Adrenal gland (tissue), 12 donors: ENCODE data around the gene OGFOD1. TPM values are rescaled to one million over a fixed set of nuclear protein-coding genes. Genes with fewer than 3 reads are reported as not detected.

Experiments used
- DNase-seq, 7 donors: peaks; one replicate each; pipeline ENCODE4 v3.0.0-alpha.2; 2019 to 2020
- H3K27ac ChIP-seq, 5 donors: fragments of 200-600 bp; sonication (generic) in 4 of 5; 1 replicate in 3 of 5; 2 replicates in 2 of 5; pipeline versions ENCODE4 v1.5.1 to v1.8.0; 2016 to 2020; ENCODE audit warnings: mild to moderate bottlenecking in 1 of 5
- H3K27me3 ChIP-seq: fragments of 200-600 bp; 2 replicates; pipeline ENCODE4 v1.8.0; 2021
- H3K36me3 ChIP-seq, 2 donors: fragments of 200-600 bp; replicated peaks in 1 of 2; 1 replicate in 1 of 2; 2 replicates in 1 of 2; pipeline versions ENCODE4 v1.5.1 to v1.8.0; 2018 to 2022
- H3K4me1 ChIP-seq, 2 donors: fragments of 200-600 bp; replicated peaks in 1 of 2; 1 replicate in 1 of 2; 2 replicates in 1 of 2; pipeline versions ENCODE4 v1.5.1 to v1.8.0; 2018 to 2021
- H3K4me3 ChIP-seq, 4 donors: fragments of 200-600 bp; sonication (generic) in 3 of 4; one replicate each; pipeline ENCODE4 v1.5.1; 2016 to 2018
- H3K9me3 ChIP-seq, 3 donors: fragments of 200-600 bp; sonication (generic) in 1 of 3; replicated peaks in 1 of 3; 1 replicate in 2 of 3; 2 replicates in 1 of 3; pipeline versions ENCODE4 v1.5.1 to v1.8.0; 2016 to 2021
- CTCF ChIP-seq, 6 experiments: fragments of 450-650 bp in 4 of 6; fragments of 200-600 bp in 2 of 6; sonication (generic) in 1 of 6; IDR thresholded peaks; 1 replicate in 5 of 6; 2 replicates in 1 of 6; pipeline versions ENCODE4 v1.5.1 to v1.8.0; 2016 to 2021; ENCODE audit warnings: antibody characterized with exemption in 6 of 6, mild to moderate bottlenecking in 2 of 6, moderate library complexity in 1 of 6
- POLR2A ChIP-seq, 2 donors: fragments of 450-650 bp; IDR thresholded peaks; one replicate each; pipeline ENCODE4 v1.6.1; 2017; ENCODE audit warnings: antibody characterized with exemption in 2 of 2, mild to moderate bottlenecking in 2 of 2, moderate library complexity in 1 of 2
- WGBS, 4 donors: extraction: QIAGEN DNeasy Blood & Tissue Kit in 2 of 4; methylation state at CpG; one replicate each; pipeline versions ENCODE4 v1.1.5 to v1.1.7; 2013 to 2017; 5-methylcytosine and 5-hydroxymethylcytosine counted together
- intact Hi-C, 2 donors: fragments of 100-400 bp; cut with DNase I; formaldehyde crosslinking; loops; one replicate each; pipeline versions ENCODE4 v1.14.1 to v1.15.0; 2022 to 2023
- polyA plus RNA-seq, 3 donors: library from polyadenylated mRNA; stranded (reverse); fragments of 200-250 nt in 2 of 3; fragments of 350-450 nt in 1 of 3; fragmentation: Illumina TruSeq in 1 of 3; extraction: RNeasy Lipid Tissue Mini Kit (QIAGEN cat#74804) in 1 of 3; gene quantifications; one replicate each; pipeline ENCODE4 v1.2.3, GENCODE V29; 2013 to 2014
- total RNA-seq, 9 donors: library from RNA; depleted of rRNA in 4 of 9; stranded (reverse); fragments of >200 nt in 4 of 9; fragments of 120-200 nt in 1 of 9; fragmentation: NEBNext Ultra II Directional in 1 of 9; extraction: Animal tissue kit (Norgen Biotek cat#: 25700) in 1 of 9; gene quantifications; one replicate each; pipeline versions ENCODE4 v1.1.0 to v1.2.4, GENCODE V29; 2013 to 2023
- donor health status: healthy with polysubstance abuse.
- donor health status: Bipolar disorder and iron deficiency.
- donor health status: DM: yes; HTN: yes; CAD: no.
- donor health status: DM: no; HTN: no; CAD: no.
- donor health status: DM: no; HTN: no; CAD: no.
- donor health status: DM: yes; HTN: yes; CAD: no.

The OGFOD1 gene
- total and polyA plus RNA-seq, 12 donors: 9.2 to 183 (median 53.5) TPM

DNA sequence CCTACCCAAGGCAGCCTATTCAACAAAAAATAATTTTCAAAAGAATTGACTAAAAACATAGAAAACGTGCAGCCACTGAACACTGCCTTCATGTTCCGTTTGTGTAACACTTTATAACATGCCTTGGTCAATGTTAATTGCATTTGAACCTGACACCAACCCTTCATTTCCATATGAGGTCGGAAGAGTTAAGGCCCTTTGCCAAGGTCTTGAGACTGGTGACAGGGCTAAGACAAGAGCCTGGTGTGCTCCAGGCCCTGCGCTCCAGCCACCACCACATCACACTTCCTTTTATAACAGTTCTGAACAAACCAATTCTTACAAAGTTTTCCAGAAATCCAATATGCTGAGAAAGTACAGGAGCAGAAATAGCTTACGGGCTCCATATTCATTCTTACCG is 64.3 kb downstream of the OGFOD1 start:
- Histone ChIP-seq H3K9me3 (no peaks in the 10 kb centered on the region), H3K36me3 (no peaks in the 10 kb centered on the region), H3K4me3 (no peak overlapping the region), H3K27me3 (no peaks in the 10 kb centered on the region), H3K27ac (peak overlapping the region in 3 of 5 donors; percentile 31 to 97 (median 46)), H3K4me1 (peaks cover 18 to 72% of the 10 kb centered on the region in 2 donors)
- peak in 1 of 7 donors; percentile 49 for DNase-seq
- TF ChIP-seq CTCF (IDR thresholded peaks at IDR 0.05) (no peak), POLR2A (IDR thresholded peaks at IDR 0.05) (no peak)
- WGBS, 4 donors: 55 to 70% (median 66%) methylated on average over 6 of the region's 6 CpGs
- intact Hi-C loops: loop anchor here in 1 of 2 donors (5.0 kb wide), 1 partner anchor 87 kb away; no protein-coding TSS in a partner anchor

- H3K9me3 ChIP-seq: no peaks in the 10 kb centered on the region
- peaks cover 18 to 67% of the 10 kb centered on the region in 2 donors for H3K4me1 ChIP-seq
- H3K27ac ChIP-seq: peak overlapping the region; percentile 10 to 97 (median 90)
- intact Hi-C loops: loop anchor here in 1 of 2 donors (5.0 kb wide), 1 partner anchor 85 kb away; no protein-coding TSS in a partner anchor
- no peaks in the 10 kb centered on the region for H3K27me3 ChIP-seq
- no peaks in the 10 kb centered on the region for H3K36me3 ChIP-seq
- 62 to 76% (median 66%) methylated on average over 2 of the region's 2 CpGs for WGBS, 4 donors
- TF ChIP-seq POLR2A (IDR thresholded peaks at IDR 0.05): no peak
- TF ChIP-seq CTCF (IDR thresholded peaks at IDR 0.05): no peak
- DNase-seq: no peak
- no peak overlapping the region for H3K4me3 ChIP-seq
Observed at GRCh38 chr16:56517206-56517605, 65.9 kb downstream of the OGFOD1 start.

- no peaks in the 10 kb centered on the region for H3K9me3 ChIP-seq
- DNase-seq: peak; percentile 74 to 85 (median 79)
- H3K36me3 ChIP-seq: no peaks in the 10 kb centered on the region
- peak overlapping the region in 1 of 4 donors; percentile 95 for H3K4me3 ChIP-seq
- TF ChIP-seq CTCF (IDR thresholded peaks at IDR 0.05) (no peak), POLR2A (IDR thresholded peaks at IDR 0.05) (peak in 1 of 2 donors; percentile 78)
- H3K4me1 ChIP-seq: peaks cover 18 to 63% of the 10 kb centered on the region in 2 donors
- no peaks in the 10 kb centered on the region for H3K27me3 ChIP-seq
- WGBS, 4 donors: 41 to 66% (median 49%) methylated on average over 7 of the region's 7 CpGs
- intact Hi-C loops: loop anchor here in 1 of 2 donors (5.0 kb wide), 1 partner anchor 84 kb away; no protein-coding TSS in a partner anchor
- H3K27ac ChIP-seq: peak overlapping the region; percentile 78 to 97 (median 90)
Observed at GRCh38 chr16:56518425-56518824, 67.1 kb downstream of the OGFOD1 start.

- Histone ChIP-seq H3K9me3 (no peaks in the 10 kb centered on the region), H3K4me3 (peak within 1 kb of the TSS; percentile 24 to 96 (median 95)), H3K36me3 (no peaks in the 10 kb centered on the region), H3K27ac (peak within 1 kb of the TSS; percentile 78 to 97 (median 90)), H3K4me1 (peaks cover 18 to 50% of the 10 kb centered on the region in 2 donors), H3K27me3 (no peaks in the 10 kb centered on the region)
- 0 to 1% (median 0%) methylated on average over 19 to 65 of the region's 65 CpGs for WGBS, 4 donors
- intact Hi-C loops: loop anchor here in 1 of 2 donors (5.0 kb wide), 1 partner anchor 83 kb away; no protein-coding TSS in a partner anchor
- TF ChIP-seq CTCF (IDR thresholded peaks at IDR 0.05) (peak in 4 of 6 experiments; percentile 18 to 43 (median 32)), POLR2A (IDR thresholded peaks at IDR 0.05) (peak; percentile 90 to 94)
- peak; percentile 89 to 95 (median 92) for DNase-seq
Observed at GRCh38 chr16:56519459-56520250, 68.3 kb downstream of the OGFOD1 start, which contains the start of gene BBS2. TSS of gene BBS2 (minus strand) at chr16:56520024. CDS start at chr16:56519862, 162 bp downstream.
